ENCODE data around the gene JOSD2. TPM values are rescaled to one million over a fixed set of nuclear protein-coding genes. Genes with fewer than 3 reads are reported as not detected.

JOSD2 gene
- total RNA-seq, 2 experiments from 2014 or later, result 17.2 to 17.9 TPM

DNA sequence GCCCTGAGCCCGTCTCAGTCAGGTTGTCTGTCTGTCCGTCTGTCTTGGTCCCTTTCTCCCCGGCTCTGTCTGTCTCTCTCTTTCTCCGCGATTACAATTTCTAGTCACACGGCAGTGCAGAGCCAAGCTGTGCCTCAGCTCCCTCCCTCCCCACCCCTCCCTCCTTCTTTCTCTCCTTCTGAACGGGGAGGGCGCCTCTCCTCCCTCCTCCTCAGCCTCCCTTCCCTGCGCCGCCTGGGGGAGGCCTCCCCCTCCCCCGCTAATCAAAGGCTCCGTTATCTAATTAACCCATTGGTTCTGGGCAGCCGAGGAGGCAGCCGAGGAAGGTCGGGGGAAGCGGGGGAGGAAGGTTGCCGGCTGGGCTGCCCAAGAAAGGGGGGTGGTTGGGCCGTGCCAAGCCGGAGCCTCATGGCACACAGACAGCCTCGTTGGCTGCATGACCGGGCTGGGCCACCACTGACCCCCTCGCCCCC lies 40.8 kb upstream of the JOSD2 start:
- H3K27me3 Mint-ChIP-seq (ENCODE audit: low read depth), result peaks cover 58% of the 10 kb centered on the region
- H3K9me3 Mint-ChIP-seq, result no peaks in the 10 kb centered on the region
- CTCF ChIA-PET, result no interaction called here
- no peak overlapping the region for H3K4me3 Mint-ChIP-seq
- DNase-seq, result no peak
- H3K4me1 Mint-ChIP-seq (ENCODE audit: low read depth), result peaks cover 9% of the 10 kb centered on the region
- H3K27ac Mint-ChIP-seq, result no peak overlapping the region
- H3K36me3 Mint-ChIP-seq (ENCODE audit: low read depth), result no peaks in the 10 kb centered on the region
- intact Hi-C loops (cut with micrococcal nuclease), result no loop called here

DNA sequence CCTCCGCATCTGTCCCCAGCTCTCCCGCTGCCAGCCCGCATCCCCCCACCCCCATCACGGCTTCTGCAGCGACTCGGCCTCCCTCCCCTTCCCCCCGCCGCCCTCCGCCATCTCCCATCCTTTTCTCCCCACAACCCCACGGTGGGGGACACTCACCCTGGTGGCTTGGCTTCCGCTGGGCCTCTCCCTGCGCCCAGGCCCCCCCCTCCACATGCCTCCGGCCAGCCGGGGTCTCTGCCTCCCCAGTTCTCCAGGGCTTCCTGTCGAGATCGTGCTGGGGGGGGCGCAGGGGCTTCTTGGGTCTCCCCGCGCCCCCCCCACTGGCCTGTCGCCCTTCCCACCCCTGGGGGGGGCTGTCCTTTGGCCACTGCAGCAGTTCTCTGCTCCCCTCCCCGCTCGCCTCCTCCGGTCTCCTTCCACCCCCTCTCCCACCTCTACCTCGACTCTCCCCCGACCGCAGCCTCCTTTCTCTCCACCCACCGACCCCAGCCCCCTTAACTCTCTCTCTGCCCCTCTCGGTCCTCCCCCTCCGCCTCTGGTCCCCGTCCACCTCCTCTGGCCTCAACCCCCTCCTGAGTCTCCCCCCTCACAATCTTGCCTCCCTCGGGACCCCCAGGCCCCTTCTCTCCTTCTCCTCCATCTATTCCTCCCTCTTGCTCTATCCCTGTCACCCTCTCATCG lies 40.2 kb upstream of the JOSD2 start:
- intact Hi-C loops (cut with micrococcal nuclease), result no loop called here
- H3K4me1 Mint-ChIP-seq (ENCODE audit: low read depth), result peaks cover 5% of the 10 kb centered on the region
- peaks cover 54% of the 10 kb centered on the region for H3K27me3 Mint-ChIP-seq (ENCODE audit: low read depth)
- H3K27ac Mint-ChIP-seq, result no peak overlapping the region
- no peak overlapping the region for H3K4me3 Mint-ChIP-seq
- H3K9me3 Mint-ChIP-seq, result no peaks in the 10 kb centered on the region
- H3K36me3 Mint-ChIP-seq (ENCODE audit: low read depth), result no peaks in the 10 kb centered on the region
- DNase-seq, result no peak
- CTCF ChIA-PET, result no interaction called here

DNA sequence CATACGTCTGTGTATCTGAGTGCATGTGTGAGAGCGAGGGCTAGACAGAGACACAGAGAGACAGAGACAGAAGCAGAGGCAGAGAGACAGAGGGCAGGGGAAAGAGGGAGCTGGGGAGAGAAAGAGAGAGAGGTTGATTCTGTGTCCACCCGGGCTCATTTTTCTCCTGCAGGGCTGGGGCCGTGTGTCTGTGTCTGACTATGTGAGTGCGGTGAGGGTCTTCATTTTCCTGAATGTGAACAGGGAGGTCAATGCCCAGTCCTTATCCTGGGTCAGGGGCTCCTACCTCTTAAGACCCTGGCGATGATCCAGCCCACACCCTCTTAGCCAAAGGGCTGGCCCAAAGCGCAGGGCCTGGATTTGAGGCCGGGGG lies 39.6 kb upstream of the JOSD2 start:
- CTCF ChIA-PET, result no interaction called here
- no peaks in the 10 kb centered on the region for H3K36me3 Mint-ChIP-seq (ENCODE audit: low read depth)
- H3K4me3 Mint-ChIP-seq, result no peak overlapping the region
- intact Hi-C loops (cut with micrococcal nuclease), result no loop called here
- H3K27me3 Mint-ChIP-seq (ENCODE audit: low read depth), result peaks cover 50% of the 10 kb centered on the region
- no peak overlapping the region for H3K27ac Mint-ChIP-seq
- H3K4me1 Mint-ChIP-seq (ENCODE audit: low read depth), result peaks cover 5% of the 10 kb centered on the region
- no peaks in the 10 kb centered on the region for H3K9me3 Mint-ChIP-seq
- DNase-seq, result no peak

DNA sequence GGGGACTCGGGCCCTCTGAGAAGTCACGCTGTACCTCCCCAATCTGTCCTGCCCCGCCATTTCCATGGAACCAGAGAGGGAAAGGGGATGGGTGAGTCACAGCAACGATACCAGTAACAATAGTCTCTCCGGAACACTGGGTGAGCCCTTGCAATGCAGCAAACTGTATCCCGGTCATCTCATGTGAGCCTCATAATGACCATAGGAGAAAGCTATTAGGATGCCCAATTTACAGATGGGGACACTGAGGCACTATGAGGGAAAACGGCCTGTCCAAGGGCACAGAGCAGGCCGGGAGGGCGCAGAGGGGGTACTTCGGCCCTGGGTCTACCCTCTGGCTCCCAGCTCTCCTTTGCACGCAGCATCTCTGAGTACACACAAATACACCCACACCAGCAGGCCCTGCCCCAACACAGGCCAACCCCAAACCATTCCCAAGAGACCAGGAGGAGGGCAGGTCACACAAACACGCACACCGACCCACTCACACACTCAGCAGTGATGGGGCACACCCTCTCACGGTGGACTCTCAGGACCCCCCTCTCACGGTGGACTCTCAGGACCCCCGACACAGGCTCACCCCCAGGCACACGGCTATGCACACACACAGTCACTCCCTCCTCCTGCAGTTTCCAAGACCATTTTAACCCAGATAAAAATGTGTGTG lies 39.1 kb upstream of the JOSD2 start:
- CTCF ChIA-PET, result no interaction called here
- intact Hi-C loops (cut with micrococcal nuclease), result no loop called here
- Mint-ChIP-seq H3K27ac (no peak overlapping the region), H3K9me3 (no peaks in the 10 kb centered on the region), H3K4me3 (no peak overlapping the region), H3K27me3 (ENCODE audit: low read depth) (peaks cover 45% of the 10 kb centered on the region), H3K36me3 (ENCODE audit: low read depth) (no peaks in the 10 kb centered on the region), H3K4me1 (ENCODE audit: low read depth) (peaks cover 5% of the 10 kb centered on the region)
- DNase-seq, result no peak

DNA sequence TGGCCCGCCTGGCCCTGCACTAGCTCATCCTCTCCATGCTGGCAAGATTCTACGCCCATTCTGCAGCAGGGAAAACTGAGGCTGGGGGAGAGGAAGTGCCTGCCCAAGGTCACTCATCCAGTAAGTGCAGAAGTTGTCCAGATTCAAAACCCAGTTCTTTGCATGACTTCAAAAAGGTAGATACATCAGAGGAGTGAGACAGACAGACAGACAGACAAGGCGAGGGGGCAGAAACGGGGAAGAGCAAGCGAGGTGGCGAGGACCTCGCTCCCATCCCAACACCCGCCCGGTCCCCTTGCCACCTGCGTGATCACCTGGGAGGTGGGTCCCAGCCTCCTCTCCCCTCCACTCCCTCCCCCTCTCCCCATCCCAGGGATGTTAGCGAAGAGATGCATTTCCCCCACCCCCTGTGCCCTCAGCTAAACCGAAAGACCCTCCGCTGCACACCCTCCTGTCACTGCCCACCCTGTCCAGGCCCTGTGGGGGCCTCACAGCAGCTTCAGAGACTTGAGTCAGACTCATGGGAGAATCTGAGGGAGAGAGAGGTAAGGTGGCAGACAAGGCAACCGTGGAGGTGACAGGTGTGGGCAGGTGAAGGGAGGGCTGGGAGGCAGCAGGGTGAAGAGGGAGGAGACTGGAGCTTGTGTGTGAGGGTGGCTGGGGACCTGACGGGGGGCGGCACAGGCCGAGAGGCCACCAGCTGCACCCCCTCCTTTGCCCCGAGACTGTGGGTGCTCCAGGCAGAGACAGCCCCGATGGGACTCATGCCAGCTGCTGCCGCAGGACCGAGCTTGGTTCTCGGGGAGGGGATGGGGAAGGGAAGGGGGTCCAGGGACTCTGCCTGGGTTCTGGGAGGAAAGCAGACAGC lies 38.3 kb upstream of the JOSD2 start:
- Mint-ChIP-seq H3K27me3 (ENCODE audit: low read depth) (peaks cover 38% of the 10 kb centered on the region), H3K4me1 (ENCODE audit: low read depth) (peaks cover 5% of the 10 kb centered on the region), H3K9me3 (no peaks in the 10 kb centered on the region), H3K27ac (no peak overlapping the region), H3K36me3 (ENCODE audit: low read depth) (no peaks in the 10 kb centered on the region), H3K4me3 (no peak overlapping the region)
- DNase-seq, result no peak
- intact Hi-C loops (cut with micrococcal nuclease), result no loop called here
- CTCF ChIA-PET, result interaction anchor here (1.0 kb wide), 1 partner anchor 11 kb away, joined by 3 read pairs; no protein-coding TSS in a partner anchor

DNA sequence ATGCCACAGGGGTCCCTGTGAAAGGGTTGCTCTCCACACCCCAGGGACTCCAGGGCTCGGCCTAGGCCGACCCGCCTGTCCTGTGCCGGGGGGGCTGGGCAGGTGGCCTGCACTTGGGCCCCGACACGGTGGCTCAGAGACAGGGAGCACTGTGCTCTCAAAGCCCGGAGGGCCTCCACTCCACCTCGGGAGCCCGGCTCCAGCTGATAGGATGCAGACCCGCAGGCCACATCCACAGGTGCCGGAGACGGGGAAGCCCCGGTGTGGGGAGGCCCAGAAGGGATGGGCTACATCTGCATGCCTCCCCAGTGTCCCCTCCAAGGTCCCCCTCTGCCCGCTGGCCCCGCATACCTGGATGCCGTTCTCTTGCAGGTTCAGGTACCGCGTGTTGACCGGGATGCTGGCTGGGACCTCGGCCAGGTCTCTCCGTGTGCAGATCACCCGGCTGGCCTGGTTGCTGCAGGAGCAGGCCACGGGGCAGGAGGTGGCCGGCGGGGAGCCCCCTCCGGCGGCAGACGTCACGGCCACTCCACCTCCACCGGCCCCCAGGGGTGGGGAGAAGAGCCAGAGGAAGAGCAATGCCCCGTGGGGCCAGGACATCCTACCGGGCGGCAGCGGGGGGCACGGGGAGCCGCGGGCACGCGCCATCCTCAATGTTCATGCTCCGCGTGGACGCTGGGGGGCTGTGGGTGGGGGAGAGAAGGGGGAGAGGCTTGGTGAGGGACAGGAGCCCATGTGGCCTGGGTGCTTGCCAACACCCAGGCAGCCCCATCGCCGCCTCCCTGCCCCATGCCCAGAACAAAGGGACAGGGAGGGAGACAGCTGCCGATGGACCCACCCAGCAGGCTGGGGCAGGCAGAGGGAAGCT lies 37.4 kb upstream of the JOSD2 start:
- no peak for DNase-seq
- no peaks in the 10 kb centered on the region for H3K36me3 Mint-ChIP-seq (ENCODE audit: low read depth)
- peaks cover 32% of the 10 kb centered on the region for H3K27me3 Mint-ChIP-seq (ENCODE audit: low read depth)
- H3K4me3 Mint-ChIP-seq, result no peak overlapping the region
- intact Hi-C loops (cut with micrococcal nuclease), result no loop called here
- CTCF ChIA-PET, result interaction anchor here (1.0 kb wide), 1 partner anchor 11 kb away, joined by 3 read pairs; no protein-coding TSS in a partner anchor
- no peak overlapping the region for H3K27ac Mint-ChIP-seq
- no peaks in the 10 kb centered on the region for H3K9me3 Mint-ChIP-seq
- peaks cover 5% of the 10 kb centered on the region for H3K4me1 Mint-ChIP-seq (ENCODE audit: low read depth)

DNA sequence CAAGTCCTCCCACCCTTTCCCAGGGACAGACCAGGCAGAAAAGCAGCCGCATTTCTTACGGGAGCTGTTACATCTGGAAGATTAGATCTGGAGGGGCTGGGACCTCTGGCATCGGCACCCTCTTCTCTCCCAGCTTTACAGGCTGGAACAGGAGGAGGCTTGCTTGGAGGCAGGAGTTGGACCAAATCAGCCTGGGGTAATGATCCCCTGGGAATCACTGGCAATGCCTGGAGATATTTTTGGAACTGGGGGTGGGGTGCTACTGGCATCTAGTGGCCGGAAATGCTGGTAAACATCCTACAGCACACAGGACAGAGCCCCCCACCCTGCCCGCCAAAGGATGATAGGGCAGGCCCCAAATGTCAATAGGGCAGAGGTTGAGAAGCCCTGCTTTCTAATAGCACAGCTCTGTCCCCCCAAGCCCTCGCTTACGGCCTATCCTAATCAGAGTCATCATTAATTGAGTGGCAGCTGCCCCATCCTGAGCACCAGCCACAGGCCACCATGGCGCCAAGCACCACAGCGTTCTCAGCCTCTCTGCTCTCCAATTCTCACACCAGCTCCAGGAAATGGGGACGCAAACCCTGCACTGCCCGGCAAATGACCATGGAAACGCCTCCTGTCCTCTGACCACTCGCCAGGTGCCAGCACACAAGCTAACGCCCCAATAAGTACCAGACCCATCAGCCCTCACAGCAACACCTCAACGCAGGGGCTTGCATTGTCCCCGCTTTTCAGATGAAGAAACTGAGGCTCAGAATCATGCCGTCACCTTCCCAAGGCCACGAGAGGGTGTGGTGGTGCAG lies 36.6 kb upstream of the JOSD2 start:
- DNase-seq, result no peak
- CTCF ChIA-PET, result interaction anchor here (1.1 kb wide), 1 partner anchor 8 kb away, joined by 5 read pairs; no protein-coding TSS in a partner anchor
- Mint-ChIP-seq H3K9me3 (no peaks in the 10 kb centered on the region), H3K36me3 (ENCODE audit: low read depth) (no peaks in the 10 kb centered on the region), H3K4me1 (ENCODE audit: low read depth) (peaks cover 5% of the 10 kb centered on the region), H3K27ac (no peak overlapping the region), H3K27me3 (ENCODE audit: low read depth) (peaks cover 23% of the 10 kb centered on the region), H3K4me3 (no peak overlapping the region)
- intact Hi-C loops (cut with micrococcal nuclease), result no loop called here

DNA sequence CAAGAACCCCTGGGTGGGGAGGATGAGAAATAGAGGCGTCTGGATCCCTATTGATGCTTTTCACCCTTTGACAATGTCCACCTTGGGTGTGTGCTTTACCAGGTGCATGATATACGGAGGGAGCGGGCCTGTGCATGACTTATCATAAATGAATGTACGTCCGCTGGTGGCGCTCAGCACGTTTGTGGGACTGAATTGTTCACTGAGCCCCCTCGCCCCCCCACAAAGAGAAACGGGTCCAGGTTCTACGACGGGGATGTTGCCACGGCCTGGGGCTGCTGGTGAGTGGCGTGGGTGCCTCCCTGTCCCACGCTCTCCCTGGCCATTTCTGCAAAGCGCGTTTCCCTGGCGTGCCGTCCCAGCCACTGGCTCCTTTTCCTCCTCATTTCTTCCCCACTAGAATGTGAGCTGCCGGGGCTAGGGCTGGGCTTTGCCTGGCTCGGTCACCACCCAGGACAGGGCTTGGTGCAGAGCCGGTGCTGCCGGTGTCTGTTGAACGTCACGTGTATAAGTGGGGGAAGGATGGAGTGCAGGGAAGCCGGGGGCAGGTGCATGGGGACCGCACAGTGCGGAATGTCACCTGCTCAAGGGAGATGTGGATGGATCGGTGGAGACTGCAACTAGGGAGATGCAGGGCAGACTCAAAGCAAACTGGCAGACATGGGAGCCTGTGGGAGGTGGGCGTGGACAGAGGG lies 35.7 kb upstream of the JOSD2 start:
- no peaks in the 10 kb centered on the region for H3K9me3 Mint-ChIP-seq
- H3K27ac Mint-ChIP-seq, result no peak overlapping the region
- no peaks in the 10 kb centered on the region for H3K36me3 Mint-ChIP-seq (ENCODE audit: low read depth)
- H3K27me3 Mint-ChIP-seq (ENCODE audit: low read depth), result peaks cover 18% of the 10 kb centered on the region
- intact Hi-C loops (cut with micrococcal nuclease), result no loop called here
- H3K4me3 Mint-ChIP-seq, result no peak overlapping the region
- CTCF ChIA-PET, result interaction anchor here (1.1 kb wide), 1 partner anchor 9 kb away, joined by 5 read pairs; no protein-coding TSS in a partner anchor
- H3K4me1 Mint-ChIP-seq (ENCODE audit: low read depth), result peaks cover 2% of the 10 kb centered on the region
- DNase-seq, result no peak

DNA sequence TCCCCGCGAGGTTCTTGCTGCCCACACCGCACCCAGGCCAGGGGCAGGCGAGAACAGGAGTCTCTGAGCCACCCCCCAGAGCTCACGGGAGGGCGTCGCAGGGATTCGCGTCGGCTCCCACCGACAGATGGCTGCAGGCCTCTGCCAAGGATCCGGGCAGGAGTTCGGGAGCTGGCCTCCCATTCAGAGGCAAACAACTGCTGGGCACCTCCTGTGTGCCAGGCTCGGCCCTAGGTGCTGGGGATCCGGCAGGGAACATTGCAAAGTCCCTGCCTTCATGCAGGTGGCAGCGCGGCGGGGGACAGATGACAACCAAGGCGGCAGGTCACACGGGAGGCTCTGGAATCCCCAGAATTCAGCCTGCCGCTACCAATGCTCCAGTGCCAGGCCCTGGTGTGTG lies 32.0 kb upstream of the JOSD2 start:
- H3K36me3 Mint-ChIP-seq (ENCODE audit: low read depth), result no peaks in the 10 kb centered on the region
- intact Hi-C loops (cut with micrococcal nuclease), result no loop called here
- peaks cover under 1% of the 10 kb centered on the region for H3K4me1 Mint-ChIP-seq (ENCODE audit: low read depth)
- no peaks in the 10 kb centered on the region for H3K9me3 Mint-ChIP-seq
- CTCF ChIA-PET, result interaction anchor here (0.6 to 2.5 kb wide), 2 partner anchors 13 to 242 kb away, joined by 4 to 8 read pairs; no protein-coding TSS in a partner anchor
- H3K27ac Mint-ChIP-seq, result no peak overlapping the region
- no peak overlapping the region for H3K4me3 Mint-ChIP-seq
- DNase-seq, result no peak
- H3K27me3 Mint-ChIP-seq (ENCODE audit: low read depth), result peaks cover 3% of the 10 kb centered on the region

DNA sequence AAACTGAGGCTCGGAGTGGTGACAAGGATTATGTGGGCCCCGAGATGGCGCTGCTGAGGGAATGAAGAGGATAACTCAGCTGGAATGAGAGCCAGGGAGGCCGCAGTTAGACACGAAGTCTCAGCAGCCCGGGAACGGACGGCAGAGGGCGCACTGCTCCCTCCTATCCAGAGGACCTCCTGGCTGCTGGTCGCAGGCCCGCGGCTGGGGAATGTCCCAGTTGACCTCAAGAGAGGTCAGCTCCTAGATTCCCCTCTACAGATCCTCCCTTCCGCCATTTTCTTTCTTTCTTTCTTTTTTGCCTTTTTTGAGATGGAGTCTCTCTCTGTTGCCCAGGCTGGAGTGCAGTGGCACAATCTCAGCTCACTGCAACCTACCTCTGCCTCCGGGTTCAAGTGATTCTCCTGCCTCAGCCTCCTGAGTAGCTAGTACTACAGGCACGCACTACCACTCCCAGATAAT lies 26.8 kb upstream of the JOSD2 start:
- intact Hi-C loops (cut with micrococcal nuclease), result loop anchor here (1.0 kb wide), 3 partner anchors 19 to 385 kb away; no protein-coding TSS in a partner anchor
- peaks cover 5% of the 10 kb centered on the region for H3K4me1 Mint-ChIP-seq (ENCODE audit: low read depth)
- peak overlapping the region; percentile 61 for H3K27ac Mint-ChIP-seq
- CTCF ChIA-PET, result interaction anchor here (0.8 to 5.0 kb wide), 12 partner anchors 11 to 384 kb away, joined by 3 to 44 read pairs (median 4); no protein-coding TSS in a partner anchor
- peaks cover 8% of the 10 kb centered on the region for H3K9me3 Mint-ChIP-seq
- H3K27me3 Mint-ChIP-seq (ENCODE audit: low read depth), result peaks cover 15% of the 10 kb centered on the region
- DNase-seq, result peak; percentile 84
- H3K36me3 Mint-ChIP-seq (ENCODE audit: low read depth), result peaks cover 2% of the 10 kb centered on the region
- no peak overlapping the region for H3K4me3 Mint-ChIP-seq

Measured in activated naive CD4-positive, alpha-beta T cell treated with anti-CD3 and anti-CD28 coated beads for 36 hours (primary cell).